ENCODE data around the gene PEX6. TPM values are rescaled to one million over a fixed set of nuclear protein-coding genes. Genes with fewer than 3 reads are reported as not detected.

PEX6 gene
- total and polyA plus RNA-seq, 2 of the 13 experiments (the other 11 are each of a cell fraction or from before 2014, with no cell fraction given): 5.1 to 6.7 TPM

- TF ChIP-seq TBX3 (IDR thresholded peaks at IDR 0.05; ENCODE audit: borderline replicate concordance) (peak; percentile 41; the same call in 1 of the 2 replicates), ZNF33B (CRISPR knock-in tag; IDR thresholded peaks at IDR 0.05) (no peak), CHD2 (IDR thresholded peaks at IDR 0.05; ENCODE audit: low read depth, low read length) (no peak), JUNB (CRISPR knock-in tag; IDR thresholded peaks at IDR 0.05; ENCODE audit: borderline replicate concordance) (no peak), ZNF567 (CRISPR knock-in tag; IDR thresholded peaks at IDR 0.05; ENCODE audit: borderline replicate concordance) (peak; percentile 22; the same call in 1 of the 2 replicates), CTCF (CRISPR knock-in tag; IDR thresholded peaks at IDR 0.05) (peak; percentile 30; the same call in 1 of the 2 replicates), ZNF101 (CRISPR knock-in tag; IDR thresholded peaks at IDR 0.05; ENCODE audit: borderline replicate concordance, low read depth) (0 out of 2 replicates have a peak, but pooled peaks have one; percentile 66), HIC2 (CRISPR knock-in tag; IDR thresholded peaks at IDR 0.05; ENCODE audit: low read depth) (peak; percentile 89; the same call in 1 of the 2 replicates), ZNF749 (CRISPR knock-in tag; IDR thresholded peaks at IDR 0.05; ENCODE audit: borderline replicate concordance) (peak; percentile 63; the same call in 1 of the 2 replicates), ZNF430 (CRISPR knock-in tag; IDR thresholded peaks at IDR 0.05) (peak; percentile 97), ZNF549 (CRISPR knock-in tag; IDR thresholded peaks at IDR 0.05) (no peak), ATF6 (CRISPR knock-in tag; conservative IDR thresholded peaks at IDR 0.05) (no peak), ELF3 (CRISPR knock-in tag; IDR thresholded peaks at IDR 0.05) (peak; percentile 84), GPBP1L1 (CRISPR knock-in tag; IDR thresholded peaks at IDR 0.05) (no peak), ZBTB7B (CRISPR knock-in tag; IDR thresholded peaks at IDR 0.05) (peak; percentile 77; the same call in 1 of the 2 replicates)
- TF ChIP-seq, protein P1, sequence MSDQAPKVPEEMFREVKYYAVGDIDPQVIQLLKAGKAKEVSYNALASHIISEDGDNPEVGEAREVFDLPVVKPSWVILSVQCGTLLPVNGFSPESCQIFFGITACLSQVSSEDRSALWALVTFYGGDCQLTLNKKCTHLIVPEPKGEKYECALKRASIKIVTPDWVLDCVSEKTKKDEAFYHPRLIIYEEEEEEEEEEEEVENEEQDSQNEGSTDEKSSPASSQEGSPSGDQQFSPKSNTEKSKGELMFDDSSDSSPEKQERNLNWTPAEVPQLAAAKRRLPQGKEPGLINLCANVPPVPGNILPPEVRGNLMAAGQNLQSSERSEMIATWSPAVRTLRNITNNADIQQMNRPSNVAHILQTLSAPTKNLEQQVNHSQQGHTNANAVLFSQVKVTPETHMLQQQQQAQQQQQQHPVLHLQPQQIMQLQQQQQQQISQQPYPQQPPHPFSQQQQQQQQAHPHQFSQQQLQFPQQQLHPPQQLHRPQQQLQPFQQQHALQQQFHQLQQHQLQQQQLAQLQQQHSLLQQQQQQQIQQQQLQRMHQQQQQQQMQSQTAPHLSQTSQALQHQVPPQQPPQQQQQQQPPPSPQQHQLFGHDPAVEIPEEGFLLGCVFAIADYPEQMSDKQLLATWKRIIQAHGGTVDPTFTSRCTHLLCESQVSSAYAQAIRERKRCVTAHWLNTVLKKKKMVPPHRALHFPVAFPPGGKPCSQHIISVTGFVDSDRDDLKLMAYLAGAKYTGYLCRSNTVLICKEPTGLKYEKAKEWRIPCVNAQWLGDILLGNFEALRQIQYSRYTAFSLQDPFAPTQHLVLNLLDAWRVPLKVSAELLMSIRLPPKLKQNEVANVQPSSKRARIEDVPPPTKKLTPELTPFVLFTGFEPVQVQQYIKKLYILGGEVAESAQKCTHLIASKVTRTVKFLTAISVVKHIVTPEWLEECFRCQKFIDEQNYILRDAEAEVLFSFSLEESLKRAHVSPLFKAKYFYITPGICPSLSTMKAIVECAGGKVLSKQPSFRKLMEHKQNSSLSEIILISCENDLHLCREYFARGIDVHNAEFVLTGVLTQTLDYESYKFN (CRISPR knock-in tag; conservative IDR thresholded peaks at IDR 0.05): peak; percentile 98
Observed at GRCh38 chr6:42938987-42939809, 39.8 kb downstream of the PEX6 start (continued).

Measured in HepG2 (cell line).